GM21529 (cell line): ENCODE measurements around the gene SAMD9L.
"Not testable (repeated sequence)": the region's sequence is repeated elsewhere in the genome, so short reads cannot be mapped to it uniquely, and the experiment has no call there.

Experiments used
- ATAC-seq: cut with Tn5 transposase; IDR thresholded peaks from one replicate; pipeline ENCODE4 v1.9.1; 2021; ENCODE audit not compliant: unreplicated experiment

The SAMD9L gene

GRCh38 chr7:93146472-93147141 lies 1.6 kb downstream of the SAMD9L start:
- peak; percentile 41 for ATAC-seq

GRCh38 chr7:93146036-93146435 lies 2.1 kb downstream of the SAMD9L start:
- ATAC-seq = no peak

GRCh38 chr7:93145354-93145753 lies 2.8 kb downstream of the SAMD9L start:
- ATAC-seq = no peak

- ATAC-seq = no peak
Observed at GRCh38 chr7:93142127-93142526, 6.1 kb downstream of the SAMD9L start.

- ATAC-seq = no peak
Observed at GRCh38 chr7:93140582-93141191, 7.5 kb downstream of the SAMD9L start.

GRCh38 chr7:93138576-93138975 lies 9.6 kb downstream of the SAMD9L start:
- ATAC-seq = no peak

GRCh38 chr7:93133005-93133404 lies 15.2 kb downstream of the SAMD9L start:
- ATAC-seq = no peak

GRCh38 chr7:93132216-93132615 lies 16.0 kb downstream of the SAMD9L start:
- no peak for ATAC-seq

GRCh38 chr7:93126954-93127353 lies 21.2 kb downstream of the SAMD9L start:
- ATAC-seq = not testable (repeated sequence)

GRCh38 chr7:93123532-93123931 lies 24.7 kb downstream of the SAMD9L start:
- not testable (repeated sequence) for ATAC-seq

- ATAC-seq = no peak
Observed at GRCh38 chr7:93120592-93121549, 27.3 kb downstream of the SAMD9L start.

- ATAC-seq = no peak
Observed at GRCh38 chr7:93119191-93119905, 28.8 kb downstream of the SAMD9L start.

GRCh38 chr7:93117852-93118530 lies 30.2 kb downstream of the SAMD9L start, which contains the start of gene SAMD9:
Gene SAMD9 (minus strand): TSS chr7:93117979. CDS start chr7:93106097, 11,882 bp downstream.
- peak; percentile 99 for ATAC-seq

GRCh38 chr7:93117327-93117726 lies 30.9 kb downstream of the SAMD9L start:
- no peak for ATAC-seq

- no peak for ATAC-seq
Observed at GRCh38 chr7:93115796-93116195, 32.4 kb downstream of the SAMD9L start.

- ATAC-seq = no peak
Observed at GRCh38 chr7:93108003-93108402, 40.2 kb downstream of the SAMD9L start.

GRCh38 chr7:93097388-93097787 lies 50.8 kb downstream of the SAMD9L start:
- ATAC-seq = no peak

GRCh38 chr7:93092757-93093370 lies 55.3 kb downstream of the SAMD9L start:
- peak; percentile 89 for ATAC-seq
